Thoracic aorta endothelial cell (primary cell): ENCODE measurements around the gene GPD1. TPM values are rescaled to one million over a fixed set of nuclear protein-coding genes. Genes with fewer than 3 reads are reported as not detected.

Experiments
- total RNA-seq: library from RNA; depleted of rRNA; stranded (reverse); fragments of >200 nt; gene quantifications from 2 replicates; pipeline ENCODE4 v1.2.3, GENCODE V29; 2012

GPD1 gene
- 0.22 TPM in 1 of 2 replicates, not detected in the other for total RNA-seq

GRCh38 chr12:50103767-50104321 is at the start of gene GPD1:
TSS of gene GPD1 (plus strand) at chr12:50104008. CDS start at chr12:50104051, 43 bp downstream.

GRCh38 chr12:50057000-50057841 is 46.6 kb upstream of the GPD1 start, which contains the start of gene ASIC1:
TSS of gene ASIC1 (plus strand) at chr12:50057596. CDS start at chr12:50058767, 1,171 bp downstream.

DNA sequence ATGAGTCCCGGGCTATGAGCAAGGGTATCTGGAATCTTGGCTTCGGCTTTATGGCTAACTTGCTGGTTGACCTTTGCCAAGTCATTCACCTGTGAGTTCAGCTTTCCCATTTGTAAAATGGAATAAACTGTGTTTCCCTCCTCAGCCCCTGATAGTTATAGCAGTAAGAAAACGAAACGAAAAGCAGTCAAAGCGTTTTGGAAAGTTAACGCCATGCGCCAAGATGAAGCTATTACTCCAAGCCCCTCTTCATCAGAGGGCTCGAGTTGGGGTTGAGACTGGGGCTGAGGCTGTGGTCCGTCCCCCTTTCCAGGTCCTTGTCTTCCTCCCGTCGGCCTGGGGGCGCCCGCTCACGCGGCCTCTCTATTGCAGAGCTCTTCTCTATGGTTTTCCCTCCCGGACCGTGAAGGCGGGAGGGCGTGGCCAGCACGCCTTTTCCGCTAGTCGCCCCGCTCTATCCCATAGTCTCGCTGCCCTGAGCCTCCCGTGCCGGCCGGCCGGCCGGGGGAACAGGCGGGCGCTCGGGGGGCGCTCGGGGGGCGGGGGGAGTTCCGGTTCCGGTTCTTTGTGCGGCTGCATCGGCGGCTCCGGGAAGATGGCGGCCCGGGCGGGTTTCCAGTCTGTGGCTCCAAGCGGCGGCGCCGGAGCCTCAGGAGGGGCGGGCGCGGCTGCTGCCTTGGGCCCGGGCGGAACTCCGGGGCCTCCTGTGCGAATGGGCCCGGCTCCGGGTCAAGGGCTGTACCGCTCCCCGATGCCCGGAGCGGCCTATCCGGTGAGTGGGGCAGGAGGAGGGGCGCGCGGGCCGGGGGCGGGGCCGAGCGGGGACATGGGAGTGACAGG is 18.8 kb upstream of the GPD1 start, which contains the start of gene SMARCD1:
SMARCD1 (plus strand) TSS at position 568 of the 840 bp plus-strand sequence; CDS start at position 596, 28 bp downstream.

DNA sequence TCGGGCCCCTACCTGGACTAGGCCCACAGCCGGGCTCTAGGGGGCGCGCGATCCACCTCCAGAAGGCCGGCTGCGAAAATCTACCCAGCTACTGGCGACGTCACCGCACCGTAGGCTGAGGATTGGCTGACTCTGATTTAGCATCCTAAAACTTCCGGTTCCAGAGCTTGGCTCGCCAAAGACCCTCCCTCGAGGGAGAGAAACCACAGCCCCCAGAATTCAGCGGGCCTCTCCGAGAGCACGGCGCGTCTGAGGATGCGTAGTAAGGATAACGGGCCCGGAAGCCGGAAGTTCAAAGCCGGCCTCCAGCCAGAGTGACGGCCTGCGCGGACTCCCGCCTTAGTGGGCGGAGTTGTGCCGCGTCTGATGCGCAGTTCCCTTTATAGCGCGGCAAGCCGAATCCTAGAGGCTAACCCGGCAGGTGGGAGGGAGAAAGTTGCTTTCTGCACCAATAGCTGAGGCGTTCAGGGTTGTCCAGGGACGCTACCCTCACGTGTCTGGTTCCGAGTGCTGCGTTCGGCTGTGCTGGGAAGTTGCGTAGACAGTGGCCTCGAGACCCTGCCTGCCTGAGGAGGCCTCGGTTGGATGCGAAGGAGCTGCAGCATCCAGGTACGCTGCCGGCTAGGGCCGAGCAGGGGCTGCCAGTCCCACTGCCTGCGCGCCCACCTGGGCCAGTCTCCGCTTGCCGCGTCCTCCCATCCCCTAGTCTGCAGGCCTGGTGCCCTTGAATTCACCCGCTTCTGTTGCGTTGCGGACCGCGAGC is 8.1 kb downstream of the GPD1 start, which contains the start of gene COX14:
COX14 (plus strand) TSS at position 544 of the 763 bp plus-strand sequence. CDS start 7,808 bp downstream, outside the sequence.

Other genes starting within 250 kb of the GPD1 start
- not detected in 2 replicates for gene FAIM2, start 200.1 kb upstream of the GPD1 start, total RNA-seq
- gene AQP2, start 153.3 kb upstream of the GPD1 start, total RNA-seq, result not detected in 2 replicates
- gene AQP5, start 142.1 kb upstream of the GPD1 start, total RNA-seq, result not detected in 2 replicates
- gene AQP6, start 131.1 kb upstream of the GPD1 start, total RNA-seq, result not detected in 2 replicates
- 69.0 and 103 TPM in 2 replicates for gene RACGAP1, start 78.5 kb upstream of the GPD1 start, total RNA-seq
- 0.27 and 1.1 TPM in 2 replicates for gene ASIC1, start 46.4 kb upstream of the GPD1 start, total RNA-seq
- gene SMARCD1, start 18.7 kb upstream of the GPD1 start, total RNA-seq, result 93.4 and 102 TPM in 2 replicates
- 29.4 and 30.9 TPM in 2 replicates for gene COX14, start 8.2 kb downstream of the GPD1 start, total RNA-seq
- 37.9 and 41.9 TPM in 2 replicates for gene CERS5, start 63.4 kb downstream of the GPD1 start, total RNA-seq
- gene LIMA1, start 179.5 kb downstream of the GPD1 start, total RNA-seq, result 157 and 160 TPM in 2 replicates